ENCODE results near the gene CD47.

CD47 gene

GRCh38 chr3:108090701-108091497, at the start of gene CD47:
CD47 (minus strand) TSS chr3:108091031; CDS start chr3:108090908, 123 bp downstream.
- peak; percentile 90 for DNase-seq

DNA sequence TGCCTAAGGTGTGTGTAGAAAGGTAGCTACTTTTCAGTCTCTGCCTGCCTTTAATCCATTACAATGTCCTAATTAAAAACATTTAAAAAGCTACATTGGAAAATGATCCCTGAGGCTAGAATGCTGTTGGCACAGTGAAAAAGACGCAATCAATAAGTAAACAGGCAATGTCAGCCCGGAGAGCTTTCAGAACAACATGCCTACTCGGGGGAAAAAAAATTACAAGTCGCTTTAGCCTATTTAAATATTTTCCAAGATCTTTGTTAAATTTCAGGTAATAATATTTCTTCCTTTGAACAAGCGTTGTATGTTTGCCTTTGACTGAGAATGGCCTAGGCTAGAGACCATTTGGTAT, 46.6 kb upstream of the CD47 start:
- no peak for DNase-seq

DNA sequence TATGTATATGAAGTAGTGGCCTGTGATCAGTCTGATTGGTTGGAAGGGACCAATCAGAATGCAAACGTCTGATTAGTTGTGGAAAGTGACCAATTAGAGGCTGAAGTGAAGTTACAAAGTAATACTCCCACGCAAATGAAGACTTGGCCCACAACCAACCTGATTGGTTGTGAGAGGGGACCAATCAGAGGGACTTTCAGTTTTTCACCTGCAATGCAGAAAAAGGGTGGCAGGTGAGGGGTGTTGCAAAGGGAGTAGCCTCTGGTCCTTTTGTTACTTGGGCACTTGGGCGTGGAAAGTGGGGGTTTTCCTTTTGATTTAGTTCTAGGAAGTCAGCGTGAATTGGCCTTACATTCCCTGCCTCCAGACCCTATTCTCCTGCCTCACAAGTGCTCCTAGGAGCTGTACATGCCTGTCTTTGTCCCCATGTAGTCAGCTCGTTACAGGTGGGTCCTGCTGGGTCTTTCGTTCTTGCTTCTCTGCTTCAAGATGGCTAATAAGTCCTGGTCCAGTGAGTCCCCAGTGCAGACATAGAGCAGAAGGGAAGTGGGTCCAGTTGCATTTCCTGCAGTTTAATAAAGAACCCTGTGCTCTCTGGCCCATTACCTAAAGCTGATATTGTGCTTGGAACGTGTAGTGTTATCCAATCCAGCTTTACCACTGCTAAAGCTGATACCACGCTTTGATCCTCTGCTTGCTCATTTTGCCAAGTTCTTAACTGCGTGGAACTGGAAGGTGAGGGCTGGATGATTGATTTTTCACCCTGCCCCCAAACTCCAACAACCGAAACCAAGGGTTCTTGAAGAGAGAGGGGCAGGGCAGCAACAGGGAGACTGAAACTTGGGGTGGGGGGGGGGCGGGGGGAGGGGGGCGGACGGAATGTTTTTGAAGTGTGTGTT, 46.0 kb upstream of the CD47 start:
- no peak for DNase-seq

GRCh38 chr3:108134555-108134880, 43.7 kb upstream of the CD47 start:
- no peak for DNase-seq

DNA sequence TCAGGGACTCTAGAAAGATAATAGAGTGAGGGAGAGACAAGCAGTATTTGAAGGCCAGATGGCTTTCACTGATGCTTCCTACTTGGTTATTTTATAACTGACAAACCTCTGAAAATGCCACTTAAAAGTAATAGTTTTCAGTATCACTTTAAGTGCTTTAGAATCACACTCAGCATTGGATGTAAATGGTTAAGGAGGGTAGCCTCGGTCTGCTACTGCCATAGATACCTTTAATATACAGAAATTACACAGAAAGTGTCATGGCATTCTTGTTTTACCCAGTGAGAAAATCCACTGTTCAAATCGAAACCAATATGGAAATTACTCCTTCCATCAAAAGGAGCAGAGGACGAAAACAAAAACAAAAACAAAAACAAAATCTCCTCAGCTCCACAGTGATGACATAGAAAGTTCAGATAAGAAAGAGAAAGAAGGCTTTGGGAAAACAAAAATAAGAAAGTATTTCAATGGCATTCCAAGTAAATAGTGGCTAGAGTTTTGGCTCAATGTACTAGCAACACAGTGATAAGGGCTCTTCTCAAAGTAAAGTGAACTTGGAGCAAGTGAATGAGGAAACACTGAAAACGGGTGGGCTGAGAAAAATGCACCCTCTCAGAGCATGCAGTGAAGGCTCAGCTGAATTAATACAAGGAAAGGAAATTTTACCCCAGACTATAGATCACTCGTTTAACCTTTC, 43.2 kb upstream of the CD47 start:
- no peak for DNase-seq

DNA sequence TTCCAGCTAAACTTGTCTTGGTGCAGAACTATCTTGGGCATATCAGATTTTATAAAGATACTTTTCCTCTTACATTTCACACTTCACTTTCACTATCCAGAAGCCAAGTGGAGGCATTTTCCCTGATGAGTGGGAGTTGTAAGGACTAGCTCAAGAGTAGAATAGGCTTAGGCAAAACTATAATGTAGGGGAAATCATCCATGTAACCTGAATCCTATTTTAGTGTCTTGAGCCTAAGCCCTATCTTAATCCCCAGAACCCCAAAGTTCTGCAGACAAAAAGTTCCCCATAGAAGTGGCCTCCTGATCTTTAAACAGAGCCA, 42.2 kb upstream of the CD47 start:
- no peak for DNase-seq

GRCh38 chr3:108131475-108132134, 40.8 kb upstream of the CD47 start:
- no peak for DNase-seq

- DNase-seq, result no peak
Observed at GRCh38 chr3:108130701-108131474, 40.1 kb upstream of the CD47 start.

- DNase-seq, result no peak
Observed at GRCh38 chr3:108130236-108130635, 39.4 kb upstream of the CD47 start.

DNA sequence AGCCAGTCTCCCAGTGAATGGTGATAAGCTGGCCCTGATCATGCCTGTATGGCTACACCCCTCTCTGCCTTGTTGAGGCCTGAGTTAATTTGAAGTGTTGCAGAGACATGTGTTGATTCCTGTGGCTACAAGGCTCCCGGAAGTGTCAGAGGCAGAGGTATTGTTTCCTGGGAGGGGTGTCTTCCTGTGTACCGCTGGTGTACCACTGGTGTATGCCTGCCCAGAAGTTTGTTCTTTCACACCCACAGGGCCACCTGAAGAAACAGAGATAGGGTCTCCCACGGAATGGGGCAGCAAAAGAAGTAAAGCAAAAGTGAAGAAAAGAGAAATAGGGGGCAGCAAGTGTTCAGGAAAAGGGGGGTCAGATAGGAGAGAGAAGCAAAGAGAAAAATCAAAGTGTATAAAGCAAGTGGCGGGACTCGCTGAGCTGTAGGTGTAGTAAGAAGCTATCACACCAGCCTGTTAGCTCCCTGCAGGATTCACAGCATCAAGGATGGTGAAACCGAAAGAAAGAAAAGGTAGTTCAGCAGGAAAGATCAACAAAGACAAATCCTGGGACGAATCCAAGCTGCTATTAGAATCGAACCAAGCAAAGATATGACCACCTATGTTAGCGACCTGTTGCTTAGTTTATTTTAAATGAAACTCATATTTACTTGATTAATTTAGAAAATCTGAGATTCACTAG, 36.6 kb upstream of the CD47 start:
- DNase-seq, result peak; percentile 82

DNA sequence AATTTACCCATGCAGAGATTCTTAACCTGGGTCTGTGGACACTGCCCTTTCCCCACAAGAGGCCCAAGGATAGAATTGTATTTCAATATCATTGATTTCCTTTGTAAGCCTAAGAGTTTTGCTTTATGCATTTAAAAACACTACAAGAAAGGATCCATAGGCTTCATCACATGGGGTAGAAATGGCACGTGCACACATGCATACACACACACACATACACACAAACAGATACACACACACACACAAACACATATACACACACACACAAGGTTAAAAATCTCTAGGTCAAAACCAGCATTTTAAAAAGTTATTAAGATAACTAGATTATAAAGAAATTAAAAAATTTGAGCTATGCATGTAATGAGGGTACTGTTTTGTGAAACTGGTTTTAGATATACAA, 35.5 kb upstream of the CD47 start:
- DNase-seq, result peak; percentile 36

GRCh38 chr3:108125550-108126071, 34.8 kb upstream of the CD47 start:
- DNase-seq, result peak; percentile 96

GRCh38 chr3:108125153-108125543, 34.3 kb upstream of the CD47 start:
- DNase-seq, result peak; percentile 58

- DNase-seq, result peak; percentile 91
Observed at GRCh38 chr3:108124337-108125152, 33.7 kb upstream of the CD47 start.

GRCh38 chr3:108123326-108123725, 32.5 kb upstream of the CD47 start:
- no peak for DNase-seq

GRCh38 chr3:108122276-108122675, 31.4 kb upstream of the CD47 start:
- no peak for DNase-seq

DNA sequence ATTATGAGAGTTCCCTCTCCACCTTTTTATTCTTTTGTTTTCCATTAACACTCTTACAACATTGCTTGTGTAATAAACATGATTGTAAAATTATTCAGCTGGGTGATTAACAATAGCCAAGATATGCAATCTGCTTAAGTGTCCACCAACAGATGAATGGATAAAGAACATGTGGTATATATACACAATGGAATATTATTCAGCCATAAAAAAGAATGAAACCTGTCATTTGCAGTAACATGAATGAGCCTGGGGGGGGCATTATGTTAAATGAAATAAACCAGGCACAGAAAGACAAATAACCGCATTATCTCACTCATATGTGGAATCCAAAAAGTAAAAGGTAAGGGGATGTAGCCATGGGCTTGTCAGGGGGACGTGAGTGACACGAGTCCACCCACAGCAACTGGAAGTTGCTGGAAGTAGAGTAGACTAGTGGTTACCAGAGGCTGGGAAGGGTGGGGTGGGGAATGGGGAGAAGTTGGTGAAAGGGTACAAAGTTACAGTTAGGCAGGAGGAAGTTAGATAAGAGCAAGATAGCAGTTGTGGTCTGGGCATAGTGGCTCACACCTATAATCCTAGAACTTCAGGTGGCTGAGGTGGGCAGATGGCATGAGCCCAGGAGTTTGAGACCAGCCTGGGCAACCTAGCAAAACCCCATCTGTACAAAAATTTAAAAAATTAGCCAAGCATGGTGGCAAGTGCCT, 28.7 kb upstream of the CD47 start:
- peak; percentile 90 for DNase-seq

- peak; percentile 47 for DNase-seq
Observed at GRCh38 chr3:108118038-108118768, 27.4 kb upstream of the CD47 start.

DNA sequence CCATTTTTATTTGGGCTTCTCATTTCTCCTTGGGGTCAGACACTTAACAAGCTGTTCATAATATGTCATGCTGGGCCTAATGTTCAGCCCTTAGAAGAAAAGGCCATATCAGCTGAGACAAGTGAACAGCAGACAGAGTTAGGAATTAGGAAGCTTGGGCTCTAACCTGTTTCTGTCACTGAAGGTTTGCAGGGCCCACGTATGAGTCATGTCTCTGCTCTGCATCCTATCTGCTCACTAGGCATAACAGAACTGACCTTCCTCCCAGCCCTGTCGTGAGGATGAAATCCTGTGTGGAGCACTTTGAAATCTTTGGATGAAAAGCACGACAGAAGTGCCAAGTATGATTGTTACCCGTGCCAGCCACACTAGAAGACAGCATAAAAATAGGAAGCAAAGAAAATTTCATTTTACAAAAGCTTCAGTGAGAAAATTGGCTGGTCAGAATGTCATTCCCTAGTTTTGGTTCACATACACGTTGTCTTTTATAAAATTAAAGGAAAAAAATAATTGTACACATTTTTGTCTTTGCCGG, 26.5 kb upstream of the CD47 start:
- peak; percentile 61 for DNase-seq
